Measurements from ENCODE around the gene STK26.

STK26 gene

GRCh38 chrX:132120913-132121312, 97.8 kb downstream of the STK26 start:
- Histone ChIP-seq H3K4me3 (ENCODE audit: low read length, poor library complexity, severe bottlenecking) (no peak overlapping the region), H3K9ac (ENCODE audit: low read depth, low read length, poor library complexity, severe bottlenecking) (no peak overlapping the region), H3F3A (ENCODE audit: low read depth) (no peaks in the 10 kb centered on the region), H3K27me3 (ENCODE audit: insufficient read depth, low read length, poor library complexity, severe bottlenecking) (no peaks in the 10 kb centered on the region), H3K4me1 (ENCODE audit: insufficient read depth, low read length, poor library complexity, severe bottlenecking) (no peaks in the 10 kb centered on the region), H3K4me2 (ENCODE audit: low read depth, low read length, poor library complexity, severe bottlenecking) (no peak overlapping the region), H3K9me3 (ENCODE audit: insufficient read depth, low read depth, low read length) (no peaks in the 10 kb centered on the region), H3K36me3 (ENCODE audit: insufficient read depth, low read length) (no peaks in the 10 kb centered on the region), H3K79me2 (ENCODE audit: insufficient read depth, low read length) (no peaks in the 10 kb centered on the region), H2AFZ (ENCODE audit: low read length) (no peak overlapping the region), H3K9me2 (replicated peaks; ENCODE audit: low read depth, low read length) (no peaks in the 10 kb centered on the region), H4K20me1 (ENCODE audit: insufficient read depth, low read length, poor library complexity, severe bottlenecking) (no peaks in the 10 kb centered on the region)
- TF ChIP-seq CTCF (conservative IDR thresholded peaks at IDR 0.05; ENCODE audit: low read length) (no peak), EZH2phosphoT487 (IDR thresholded peaks at IDR 0.05; ENCODE audit: borderline replicate concordance) (no peak)
